Liver (tissue), 9 donors: ENCODE data around the gene DFFB. TPM values are rescaled to one million over a fixed set of nuclear protein-coding genes. Genes with fewer than 3 reads are reported as not detected.

Experiments used
- DNase-seq: peaks from one replicate; pipeline ENCODE4 v3.0.0-alpha.2; 2017; ENCODE audit warnings: low spot score
- H3K27ac ChIP-seq, 2 donors: one replicate each; pipeline ENCODE4 v1.7.0; 2013; ENCODE audit warnings: inconsistent platforms in 2 of 2, low read length in 2 of 2, control low read depth in 1 of 2, low read depth in 1 of 2, mild to moderate bottlenecking in 1 of 2
- H3K27me3 ChIP-seq, 4 donors: one replicate each; pipeline versions ENCODE4 v1.6.1 to v1.7.0; 2013; ENCODE audit warnings: low read length in 3 of 4, inconsistent platforms in 1 of 4, mild to moderate bottlenecking in 1 of 4, moderate library complexity in 1 of 4; ENCODE audit not compliant: control insufficient read depth in 4 of 4, insufficient read depth in 4 of 4
- H3K36me3 ChIP-seq, 4 donors: one replicate each; pipeline versions ENCODE4 v1.6.1 to v1.7.0; 2013; ENCODE audit warnings: low read length in 3 of 4, mild to moderate bottlenecking in 3 of 4, low read depth in 1 of 4, moderate library complexity in 1 of 4; ENCODE audit not compliant: control insufficient read depth in 4 of 4, insufficient read depth in 3 of 4
- H3K4me1 ChIP-seq, 4 donors: one replicate each; pipeline versions ENCODE4 v1.6.1 to v1.7.0; 2013; ENCODE audit warnings: low read length in 3 of 4, mild to moderate bottlenecking in 3 of 4, moderate library complexity in 1 of 4; ENCODE audit not compliant: control insufficient read depth in 4 of 4, insufficient read depth in 4 of 4
- H3K4me3 ChIP-seq, 3 donors: one replicate each; pipeline versions ENCODE4 v1.6.1 to v1.7.0; 2013; ENCODE audit warnings: low read length in 3 of 3, control low read depth in 1 of 3, low read depth in 1 of 3, mild to moderate bottlenecking in 1 of 3
- H3K9ac ChIP-seq, 2 donors: one replicate each; pipeline ENCODE4 v1.7.0; 2013; ENCODE audit warnings: low read length in 2 of 2, mild to moderate bottlenecking in 2 of 2, moderate library complexity in 2 of 2, control low read depth in 1 of 2, low read depth in 1 of 2
- H3K9me3 ChIP-seq, 4 donors: one replicate each; pipeline versions ENCODE4 v1.6.1 to v1.7.0; 2013; ENCODE audit warnings: low read length in 3 of 4; ENCODE audit not compliant: control insufficient read depth in 4 of 4
- EGR1 ChIP-seq, 2 donors: IDR thresholded peaks; 2 replicates each; pipeline ENCODE4 v1.6.1; 2016 to 2018; ENCODE audit warnings: antibody characterized with exemption in 2 of 2, low read depth in 2 of 2
- GABPA ChIP-seq, 2 donors: IDR thresholded peaks in 1 of 2; conservative IDR thresholded peaks in 1 of 2; 2 replicates each; pipeline ENCODE4 v1.6.1; 2016; ENCODE audit warnings: antibody characterized with exemption in 2 of 2, mild to moderate bottlenecking in 1 of 2, moderate library complexity in 1 of 2
- HNF4A ChIP-seq, 2 donors: conservative IDR thresholded peaks; 2 replicates each; pipeline ENCODE4 v1.6.1; 2016; ENCODE audit warnings: antibody characterized with exemption in 2 of 2, mild to moderate bottlenecking in 2 of 2
- JUND ChIP-seq, 2 donors: IDR thresholded peaks; 2 replicates each; pipeline ENCODE4 v1.6.1; 2016; ENCODE audit warnings: antibody characterized with exemption in 2 of 2
- NR2F2 ChIP-seq: IDR thresholded peaks from 2 replicates; pipeline ENCODE4 v1.6.1; 2016; ENCODE audit warnings: antibody characterized with exemption
- RAD21 ChIP-seq, 2 donors: IDR thresholded peaks; 2 replicates each; pipeline ENCODE4 v1.6.1; 2016; ENCODE audit warnings: antibody characterized with exemption in 2 of 2, mild to moderate bottlenecking in 2 of 2
- REST ChIP-seq: IDR thresholded peaks from 2 replicates; pipeline ENCODE4 v1.6.1; 2016; ENCODE audit warnings: antibody characterized with exemption, mild to moderate bottlenecking
- RXRA ChIP-seq, 2 donors: IDR thresholded peaks; 2 replicates each; pipeline ENCODE4 v1.6.1; 2017 to 2018; ENCODE audit warnings: antibody characterized with exemption in 2 of 2, mild to moderate bottlenecking in 1 of 2
- SP1 ChIP-seq: IDR thresholded peaks from 2 replicates; pipeline ENCODE4 v1.6.1; 2018; ENCODE audit warnings: antibody characterized with exemption, mild to moderate bottlenecking
- TAF1 ChIP-seq: conservative IDR thresholded peaks from 2 replicates; pipeline ENCODE4 v1.6.1; 2016; ENCODE audit warnings: antibody characterized with exemption, mild to moderate bottlenecking
- YY1 ChIP-seq: IDR thresholded peaks from 2 replicates; pipeline ENCODE4 v1.6.1; 2016; ENCODE audit warnings: antibody characterized with exemption, mild to moderate bottlenecking
- WGBS: extraction: QIAGEN DNeasy Blood & Tissue Kit; methylation state at CpG from one replicate; pipeline ENCODE4 v1.1.7; 2013; 5-methylcytosine and 5-hydroxymethylcytosine counted together
- polyA plus RNA-seq, 2 donors: library from polyadenylated mRNA; stranded (reverse) in 1 of 2; unstranded in 1 of 2; fragments of 200-250 nt in 1 of 2; fragments of >200 nt in 1 of 2; fragmentation: Nextera tagmentation in 1 of 2; extraction: Ambion mirVana in 1 of 2; gene quantifications; one replicate each; pipeline versions ENCODE4 v1.2.1 to v1.2.3, GENCODE V29; 2013 to 2015
- total RNA-seq, 2 donors: library from RNA; depleted of rRNA; stranded (reverse); fragments of >200 nt; gene quantifications; one replicate each; pipeline ENCODE4 v1.2.3, GENCODE V29; 2014
- TF ChIP-seq, protein P1 (sequence below): IDR thresholded peaks from 2 replicates; pipeline ENCODE4 v1.6.1; 2016; ENCODE audit warnings: antibody characterized with exemption
- donor health status: healthy.
- donor health status: healthy.
- donor health status: healthy.
- donor health status: healthy.
- donor health status: healthy.

The DFFB gene
- total and polyA plus RNA-seq, 4 donors = 0.92 to 6.1 (median 2.9) TPM

GRCh38 chr1:3883194-3883925 is 26.1 kb downstream of the DFFB start:
- H3K4me1 ChIP-seq = no peaks in the 10 kb centered on the region
- WGBS = 95% methylated on average over 18 of the region's 18 CpGs
- no peak for DNase-seq
- no peaks in the 10 kb centered on the region for H3K27me3 ChIP-seq
- no peak for TF ChIP-seq RXRA (IDR thresholded peaks at IDR 0.05)
- TF ChIP-seq RAD21 (IDR thresholded peaks at IDR 0.05) = no peak
- TF ChIP-seq HNF4A (conservative IDR thresholded peaks at IDR 0.05) = no peak
- no peak for TF ChIP-seq SP1
- TF ChIP-seq TAF1 = no peak
- TF ChIP-seq YY1 = no peak
- no peak for TF ChIP-seq NR2F2
- TF ChIP-seq REST = no peak
- no peak for TF ChIP-seq EGR1 (IDR thresholded peaks at IDR 0.05; ENCODE audit: low read depth in 2 of 2)
- no peak for TF ChIP-seq GABPA (IDR thresholded peaks at IDR 0.05 in 1 of 2, conservative IDR thresholded peaks at IDR 0.05 in 1 of 2)
- no peak overlapping the region for H3K9ac ChIP-seq
- no peak overlapping the region for H3K4me3 ChIP-seq
- H3K9me3 ChIP-seq = peaks cover 0 to 5% (median 3%) of the 10 kb centered on the region in 4 donors
- no peak overlapping the region for H3K27ac ChIP-seq
- H3K36me3 ChIP-seq = peaks cover 6 to 43% (median 23%) of the 10 kb centered on the region in 4 donors

GRCh38 chr1:3884966-3885365 is 27.7 kb downstream of the DFFB start:
- no peak for DNase-seq
- WGBS = 94% methylated on average over 13 of the region's 13 CpGs
- H3K36me3 ChIP-seq = peaks cover 7 to 39% (median 20%) of the 10 kb centered on the region in 4 donors

GRCh38 chr1:3885611-3886010 is 28.3 kb downstream of the DFFB start:
- peaks cover 7 to 46% (median 26%) of the 10 kb centered on the region in 4 donors for H3K36me3 ChIP-seq
- 91% methylated on average over 7 of the region's 7 CpGs for WGBS

More at GRCh38 chr1:3884966-3885365, 27.7 kb downstream of the DFFB start:
- Histone ChIP-seq H3K27me3 (no peaks in the 10 kb centered on the region), H3K27ac (no peak overlapping the region), H3K9me3 (no peaks in the 10 kb centered on the region), H3K4me1 (no peaks in the 10 kb centered on the region), H3K9ac (no peak overlapping the region), H3K4me3 (no peak overlapping the region)
- no peak for TF ChIP-seq RAD21 (IDR thresholded peaks at IDR 0.05)

More at GRCh38 chr1:3885611-3886010, 28.3 kb downstream of the DFFB start:
- DNase-seq = no peak
- Histone ChIP-seq H3K9me3 (no peaks in the 10 kb centered on the region), H3K4me1 (no peaks in the 10 kb centered on the region), H3K27me3 (no peaks in the 10 kb centered on the region), H3K9ac (no peak overlapping the region), H3K27ac (no peak overlapping the region), H3K4me3 (no peak overlapping the region)
- TF ChIP-seq RXRA (IDR thresholded peaks at IDR 0.05) (no peak), YY1 (no peak), JUND (IDR thresholded peaks at IDR 0.05) (no peak)
- TF ChIP-seq, protein P1, sequence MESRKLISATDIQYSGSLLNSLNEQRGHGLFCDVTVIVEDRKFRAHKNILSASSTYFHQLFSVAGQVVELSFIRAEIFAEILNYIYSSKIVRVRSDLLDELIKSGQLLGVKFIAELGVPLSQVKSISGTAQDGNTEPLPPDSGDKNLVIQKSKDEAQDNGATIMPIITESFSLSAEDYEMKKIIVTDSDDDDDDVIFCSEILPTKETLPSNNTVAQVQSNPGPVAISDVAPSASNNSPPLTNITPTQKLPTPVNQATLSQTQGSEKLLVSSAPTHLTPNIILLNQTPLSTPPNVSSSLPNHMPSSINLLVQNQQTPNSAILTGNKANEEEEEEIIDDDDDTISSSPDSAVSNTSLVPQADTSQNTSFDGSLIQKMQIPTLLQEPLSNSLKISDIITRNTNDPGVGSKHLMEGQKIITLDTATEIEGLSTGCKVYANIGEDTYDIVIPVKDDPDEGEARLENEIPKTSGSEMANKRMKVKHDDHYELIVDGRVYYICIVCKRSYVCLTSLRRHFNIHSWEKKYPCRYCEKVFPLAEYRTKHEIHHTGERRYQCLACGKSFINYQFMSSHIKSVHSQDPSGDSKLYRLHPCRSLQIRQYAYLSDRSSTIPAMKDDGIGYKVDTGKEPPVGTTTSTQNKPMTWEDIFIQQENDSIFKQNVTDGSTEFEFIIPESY = no peak
